Stimulated activated CD4-positive, alpha-beta T cell treated with anti-CD3 and anti-CD28 coated beads, Interleukin-4, amount 100 ng/mL, for 4 hours (primary cell): Measurements from ENCODE around the gene TMEM222.

Experiments used
- DNase-seq, 2 experiments: peaks; one replicate each; pipeline ENCODE4 v3.0.0-alpha.2; 2020

TMEM222 gene

GRCh38 chr1:27360159-27361043, 38.4 kb downstream of the TMEM222 start:
- DNase-seq, result peak; percentile 37 to 39

GRCh38 chr1:27361044-27361402, 39.1 kb downstream of the TMEM222 start:
- DNase-seq, result no peak

- no peak for DNase-seq
Observed at GRCh38 chr1:27361553-27361952, 39.6 kb downstream of the TMEM222 start.

GRCh38 chr1:27363766-27364695, 42.1 kb downstream of the TMEM222 start:
- DNase-seq, result no peak

GRCh38 chr1:27364696-27365371, 42.9 kb downstream of the TMEM222 start:
- no peak for DNase-seq

- peak; percentile 65 to 78 for DNase-seq
Observed at GRCh38 chr1:27365372-27366112, 43.6 kb downstream of the TMEM222 start.

- peak; percentile 62 to 72 for DNase-seq
Observed at GRCh38 chr1:27366113-27366410, 44.1 kb downstream of the TMEM222 start.

GRCh38 chr1:27366411-27367159, 44.6 kb downstream of the TMEM222 start, which contains the start of gene MAP3K6:
Gene MAP3K6, minus strand, starts transcription at chr1:27366961. Its CDS starts 364 bp downstream, at chr1:27366597.
- peak in 1 of 2 experiments; percentile 32 for DNase-seq

GRCh38 chr1:27367160-27367650, 45.2 kb downstream of the TMEM222 start:
- no peak for DNase-seq

GRCh38 chr1:27368869-27369582, 47.1 kb downstream of the TMEM222 start:
- DNase-seq, result no peak

- no peak for DNase-seq
Observed at GRCh38 chr1:27372022-27372807, 50.3 kb downstream of the TMEM222 start.

- no peak for DNase-seq
Observed at GRCh38 chr1:27372808-27373690, 51.1 kb downstream of the TMEM222 start.

GRCh38 chr1:27374362-27375086, 52.6 kb downstream of the TMEM222 start, which contains the start of gene FCN3:
Gene FCN3, minus strand, starts transcription at chr1:27374824. Its CDS starts 6 bp downstream, at chr1:27374818.
- no peak for DNase-seq

GRCh38 chr1:27377760-27378495, 56.0 kb downstream of the TMEM222 start:
- DNase-seq, result no peak

- DNase-seq, result no peak
Observed at GRCh38 chr1:27379564-27380122, 57.7 kb downstream of the TMEM222 start.

- no peak for DNase-seq
Observed at GRCh38 chr1:27380224-27380623, 58.3 kb downstream of the TMEM222 start.
